Ishikawa (cell line): Measurements from ENCODE around the gene TADA1.

Source experiments
- CEBPB ChIP-seq: IDR thresholded peaks from 2 replicates; pipeline ENCODE4 v1.6.1; 2012
- CREB1 ChIP-seq: IDR thresholded peaks from 2 replicates; pipeline ENCODE4 v1.6.1; 2012; ENCODE audit warnings: low read depth
- EGR1 ChIP-seq: IDR thresholded peaks from 2 replicates; pipeline ENCODE4 v1.6.1; 2012
- EP300 ChIP-seq: IDR thresholded peaks from 2 replicates; pipeline ENCODE4 v1.6.1; 2012; ENCODE audit warnings: borderline replicate concordance
- FOXM1 ChIP-seq: IDR thresholded peaks from 2 replicates; pipeline ENCODE4 v1.6.1; 2012; ENCODE audit warnings: low read depth, borderline replicate concordance
- MAX ChIP-seq: IDR thresholded peaks from 2 replicates; pipeline ENCODE4 v1.6.1; 2012
- NFIC ChIP-seq: IDR thresholded peaks from 2 replicates; pipeline ENCODE4 v1.6.1; 2012
- RAD21 ChIP-seq: IDR thresholded peaks from 2 replicates; pipeline ENCODE4 v1.6.1; 2012; ENCODE audit warnings: low read depth
- TAF1 ChIP-seq: IDR thresholded peaks from 2 replicates; pipeline ENCODE4 v1.6.1; 2012; ENCODE audit warnings: low read depth, mild to moderate bottlenecking
- TCF12 ChIP-seq: IDR thresholded peaks from 2 replicates; pipeline ENCODE4 v1.6.1; 2012; ENCODE audit warnings: low read depth
- TEAD4 ChIP-seq: IDR thresholded peaks from 2 replicates; pipeline ENCODE4 v1.6.1; 2012
- USF1 ChIP-seq: IDR thresholded peaks from 2 replicates; pipeline ENCODE4 v1.6.1; 2012
- YY1 ChIP-seq: IDR thresholded peaks from 2 replicates; pipeline ENCODE4 v1.6.1; 2012; ENCODE audit warnings: low read depth
- ZBTB7A ChIP-seq: IDR thresholded peaks from 2 replicates; pipeline ENCODE4 v1.6.1; 2012; ENCODE audit warnings: low read depth
- TF ChIP-seq, protein P1 (sequence below): IDR thresholded peaks from 2 replicates; pipeline ENCODE4 v1.6.1; 2012; ENCODE audit warnings: low read depth, mild to moderate bottlenecking

TADA1 gene

GRCh38 chr1:166859597-166859996 is 16.5 kb downstream of the TADA1 start:
- no peak for TF ChIP-seq EGR1

DNA sequence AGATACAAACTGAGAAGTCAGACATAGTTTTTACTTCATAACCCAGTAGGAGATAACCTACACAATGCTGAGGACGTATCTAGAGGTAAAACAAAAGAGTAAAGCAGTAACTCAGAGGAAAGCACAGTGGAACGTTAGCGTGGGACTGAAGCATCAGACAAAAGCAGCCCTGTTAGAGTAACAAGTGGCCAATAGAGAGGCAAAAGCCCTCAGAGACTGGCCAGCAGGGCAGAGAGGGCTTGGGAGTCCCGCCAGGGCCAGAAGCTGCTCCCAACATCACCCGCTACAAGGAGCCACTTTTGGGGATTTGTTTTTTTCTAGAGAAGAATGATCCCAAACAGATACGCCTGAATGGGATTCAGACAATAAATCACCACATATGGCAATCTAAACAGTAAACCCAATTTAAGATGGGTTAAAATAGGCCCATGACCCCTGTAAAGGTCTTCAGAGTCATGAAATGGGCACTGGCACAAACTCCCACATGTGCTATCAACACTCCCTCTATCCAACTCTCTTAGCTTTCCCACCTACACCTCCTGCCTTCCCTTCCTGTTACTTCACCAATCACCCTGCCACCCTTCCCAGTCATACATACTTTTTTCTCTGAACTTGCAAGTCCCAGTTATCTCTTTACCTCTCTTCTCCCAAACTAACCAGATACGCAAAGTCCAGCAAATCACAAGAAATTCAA is 17.2 kb downstream of the TADA1 start:
- TF ChIP-seq TAF1 (no peak), TCF12 (no peak), EGR1 (no peak), ZBTB7A (no peak), NFIC (no peak), TEAD4 (no peak), USF1 (no peak), MAX (no peak), CEBPB (no peak), EP300 (no peak), FOXM1 (no peak), RAD21 (no peak), YY1 (no peak), CREB1 (no peak)
- TF ChIP-seq, protein P1, sequence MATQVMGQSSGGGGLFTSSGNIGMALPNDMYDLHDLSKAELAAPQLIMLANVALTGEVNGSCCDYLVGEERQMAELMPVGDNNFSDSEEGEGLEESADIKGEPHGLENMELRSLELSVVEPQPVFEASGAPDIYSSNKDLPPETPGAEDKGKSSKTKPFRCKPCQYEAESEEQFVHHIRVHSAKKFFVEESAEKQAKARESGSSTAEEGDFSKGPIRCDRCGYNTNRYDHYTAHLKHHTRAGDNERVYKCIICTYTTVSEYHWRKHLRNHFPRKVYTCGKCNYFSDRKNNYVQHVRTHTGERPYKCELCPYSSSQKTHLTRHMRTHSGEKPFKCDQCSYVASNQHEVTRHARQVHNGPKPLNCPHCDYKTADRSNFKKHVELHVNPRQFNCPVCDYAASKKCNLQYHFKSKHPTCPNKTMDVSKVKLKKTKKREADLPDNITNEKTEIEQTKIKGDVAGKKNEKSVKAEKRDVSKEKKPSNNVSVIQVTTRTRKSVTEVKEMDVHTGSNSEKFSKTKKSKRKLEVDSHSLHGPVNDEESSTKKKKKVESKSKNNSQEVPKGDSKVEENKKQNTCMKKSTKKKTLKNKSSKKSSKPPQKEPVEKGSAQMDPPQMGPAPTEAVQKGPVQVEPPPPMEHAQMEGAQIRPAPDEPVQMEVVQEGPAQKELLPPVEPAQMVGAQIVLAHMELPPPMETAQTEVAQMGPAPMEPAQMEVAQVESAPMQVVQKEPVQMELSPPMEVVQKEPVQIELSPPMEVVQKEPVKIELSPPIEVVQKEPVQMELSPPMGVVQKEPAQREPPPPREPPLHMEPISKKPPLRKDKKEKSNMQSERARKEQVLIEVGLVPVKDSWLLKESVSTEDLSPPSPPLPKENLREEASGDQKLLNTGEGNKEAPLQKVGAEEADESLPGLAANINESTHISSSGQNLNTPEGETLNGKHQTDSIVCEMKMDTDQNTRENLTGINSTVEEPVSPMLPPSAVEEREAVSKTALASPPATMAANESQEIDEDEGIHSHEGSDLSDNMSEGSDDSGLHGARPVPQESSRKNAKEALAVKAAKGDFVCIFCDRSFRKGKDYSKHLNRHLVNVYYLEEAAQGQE = no peak

DNA sequence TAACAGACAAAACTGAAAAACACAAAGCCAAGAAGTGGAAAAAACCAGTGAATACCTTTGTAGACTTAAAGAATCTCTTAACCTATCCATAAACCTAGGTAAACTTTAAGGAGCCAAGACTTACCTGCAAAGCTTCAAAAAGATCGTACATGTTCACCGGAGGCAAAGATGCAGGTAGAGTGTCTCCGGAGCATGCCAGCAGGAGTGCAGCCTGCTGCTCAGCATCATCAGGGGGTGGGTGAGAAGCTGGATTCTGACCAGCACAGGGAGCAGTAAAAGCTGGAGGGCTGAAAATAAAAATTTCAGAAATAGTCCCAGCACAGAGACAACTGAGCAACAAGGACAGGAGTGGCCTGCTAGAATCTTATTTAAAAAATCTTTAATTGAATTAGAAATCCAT is 18.1 kb downstream of the TADA1 start:
- TF ChIP-seq CEBPB (no peak), EGR1 (no peak), FOXM1 (no peak), YY1 (no peak), CREB1 (no peak), ZBTB7A (no peak), USF1 (no peak)
- TF ChIP-seq, protein P1 = no peak

DNA sequence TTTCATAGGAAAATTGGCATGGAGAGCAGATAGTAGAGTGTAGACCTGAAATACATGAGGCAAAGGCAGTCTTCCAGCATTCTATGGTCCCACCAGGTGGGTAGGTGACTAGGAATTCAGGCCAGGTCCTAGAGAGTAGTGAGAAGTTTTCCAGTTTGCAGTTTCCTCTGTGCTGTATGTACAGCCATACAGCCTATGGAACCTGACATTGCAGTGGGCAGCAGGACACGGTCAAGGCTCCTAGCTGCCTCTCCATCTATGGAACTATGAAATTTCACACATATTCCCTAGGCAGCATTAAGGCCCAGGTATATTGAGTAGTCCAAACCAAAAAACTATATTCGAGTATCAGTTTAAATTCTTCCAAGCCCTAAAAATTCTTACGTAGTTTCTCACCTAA is 20.5 kb downstream of the TADA1 start:
- no peak for TF ChIP-seq CREB1
- TF ChIP-seq ZBTB7A = no peak
- no peak for TF ChIP-seq USF1
- TF ChIP-seq RAD21 = no peak
- TF ChIP-seq EP300 = no peak
- TF ChIP-seq, protein P1 = no peak
- TF ChIP-seq TEAD4 = no peak
- TF ChIP-seq CEBPB = no peak
- TF ChIP-seq FOXM1 = no peak

GRCh38 chr1:166852918-166853317 is 23.1 kb downstream of the TADA1 start:
- TF ChIP-seq NFIC = no peak
- no peak for TF ChIP-seq EGR1
- TF ChIP-seq RAD21 = no peak
- no peak for TF ChIP-seq TAF1
- no peak for TF ChIP-seq EP300
- TF ChIP-seq TCF12 = no peak
- TF ChIP-seq USF1 = no peak
- TF ChIP-seq TEAD4 = no peak
- TF ChIP-seq ZBTB7A = no peak
- no peak for TF ChIP-seq CREB1
- TF ChIP-seq FOXM1 = no peak
- TF ChIP-seq MAX = no peak
- no peak for TF ChIP-seq CEBPB
